Panc1 (cell line): ENCODE measurements around the gene PRPF19.

ENCODE experiments used
- POLR2AphosphoS5 ChIP-seq: IDR thresholded peaks from 2 replicates; pipeline ENCODE4 v1.6.1; 2012; ENCODE audit warnings: mild to moderate bottlenecking, low read depth, low read length, moderate library complexity
- TF ChIP-seq, protein P1 (sequence below), 2 experiments: IDR thresholded peaks; 2 replicates each; pipeline ENCODE4 v1.6.1; 2011 to 2012; ENCODE audit warnings: low read depth in 2 of 2, control low read depth in 1 of 2, low read length in 1 of 2, mild to moderate bottlenecking in 1 of 2, moderate library complexity in 1 of 2; ENCODE audit not compliant: insufficient read depth in 1 of 2
- TF ChIP-seq, protein P2 (sequence below): fragments of 450-650 bp; IDR thresholded peaks from 2 replicates; pipeline ENCODE4 v1.5.1; 2017; ENCODE audit warnings: mild to moderate bottlenecking

GRCh38 chr11:60924110-60924905 lies 17.9 kb upstream of the PRPF19 start, which contains the start of gene TMEM132A:
- TF ChIP-seq, protein P1, sequence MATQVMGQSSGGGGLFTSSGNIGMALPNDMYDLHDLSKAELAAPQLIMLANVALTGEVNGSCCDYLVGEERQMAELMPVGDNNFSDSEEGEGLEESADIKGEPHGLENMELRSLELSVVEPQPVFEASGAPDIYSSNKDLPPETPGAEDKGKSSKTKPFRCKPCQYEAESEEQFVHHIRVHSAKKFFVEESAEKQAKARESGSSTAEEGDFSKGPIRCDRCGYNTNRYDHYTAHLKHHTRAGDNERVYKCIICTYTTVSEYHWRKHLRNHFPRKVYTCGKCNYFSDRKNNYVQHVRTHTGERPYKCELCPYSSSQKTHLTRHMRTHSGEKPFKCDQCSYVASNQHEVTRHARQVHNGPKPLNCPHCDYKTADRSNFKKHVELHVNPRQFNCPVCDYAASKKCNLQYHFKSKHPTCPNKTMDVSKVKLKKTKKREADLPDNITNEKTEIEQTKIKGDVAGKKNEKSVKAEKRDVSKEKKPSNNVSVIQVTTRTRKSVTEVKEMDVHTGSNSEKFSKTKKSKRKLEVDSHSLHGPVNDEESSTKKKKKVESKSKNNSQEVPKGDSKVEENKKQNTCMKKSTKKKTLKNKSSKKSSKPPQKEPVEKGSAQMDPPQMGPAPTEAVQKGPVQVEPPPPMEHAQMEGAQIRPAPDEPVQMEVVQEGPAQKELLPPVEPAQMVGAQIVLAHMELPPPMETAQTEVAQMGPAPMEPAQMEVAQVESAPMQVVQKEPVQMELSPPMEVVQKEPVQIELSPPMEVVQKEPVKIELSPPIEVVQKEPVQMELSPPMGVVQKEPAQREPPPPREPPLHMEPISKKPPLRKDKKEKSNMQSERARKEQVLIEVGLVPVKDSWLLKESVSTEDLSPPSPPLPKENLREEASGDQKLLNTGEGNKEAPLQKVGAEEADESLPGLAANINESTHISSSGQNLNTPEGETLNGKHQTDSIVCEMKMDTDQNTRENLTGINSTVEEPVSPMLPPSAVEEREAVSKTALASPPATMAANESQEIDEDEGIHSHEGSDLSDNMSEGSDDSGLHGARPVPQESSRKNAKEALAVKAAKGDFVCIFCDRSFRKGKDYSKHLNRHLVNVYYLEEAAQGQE (IDR thresholded peaks at IDR 0.05; ENCODE audit: insufficient read depth in 1 of 2, low read depth in 2 of 2, low read length in 1 of 2): 0 out of 4 replicates have a peak, but pooled peaks of 1 of the 2 experiments have one; percentile 21
- TF ChIP-seq, protein P2, sequence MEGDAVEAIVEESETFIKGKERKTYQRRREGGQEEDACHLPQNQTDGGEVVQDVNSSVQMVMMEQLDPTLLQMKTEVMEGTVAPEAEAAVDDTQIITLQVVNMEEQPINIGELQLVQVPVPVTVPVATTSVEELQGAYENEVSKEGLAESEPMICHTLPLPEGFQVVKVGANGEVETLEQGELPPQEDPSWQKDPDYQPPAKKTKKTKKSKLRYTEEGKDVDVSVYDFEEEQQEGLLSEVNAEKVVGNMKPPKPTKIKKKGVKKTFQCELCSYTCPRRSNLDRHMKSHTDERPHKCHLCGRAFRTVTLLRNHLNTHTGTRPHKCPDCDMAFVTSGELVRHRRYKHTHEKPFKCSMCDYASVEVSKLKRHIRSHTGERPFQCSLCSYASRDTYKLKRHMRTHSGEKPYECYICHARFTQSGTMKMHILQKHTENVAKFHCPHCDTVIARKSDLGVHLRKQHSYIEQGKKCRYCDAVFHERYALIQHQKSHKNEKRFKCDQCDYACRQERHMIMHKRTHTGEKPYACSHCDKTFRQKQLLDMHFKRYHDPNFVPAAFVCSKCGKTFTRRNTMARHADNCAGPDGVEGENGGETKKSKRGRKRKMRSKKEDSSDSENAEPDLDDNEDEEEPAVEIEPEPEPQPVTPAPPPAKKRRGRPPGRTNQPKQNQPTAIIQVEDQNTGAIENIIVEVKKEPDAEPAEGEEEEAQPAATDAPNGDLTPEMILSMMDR: no peak; the same call in 1 of the 2 replicates
- TF ChIP-seq POLR2AphosphoS5: peak; percentile 32; the same call in 1 of the 2 replicates
